Thyroid gland (tissue), 4 donors: ENCODE results near the gene DNPH1. TPM values are rescaled to one million over a fixed set of nuclear protein-coding genes. Genes with fewer than 3 reads are reported as not detected.

Experiments
- DNase-seq, 2 donors: peaks; one replicate each; pipeline ENCODE4 v3.0.0-alpha.2; 2019
- H3K27ac ChIP-seq, 3 donors: fragments of 200-600 bp; sonication (generic); 1 replicate in 2 of 3; 2 replicates in 1 of 3; pipeline ENCODE4 v1.5.1; 2016 to 2019; ENCODE audit warnings: mild to moderate bottlenecking in 1 of 3, moderate library complexity in 1 of 3
- H3K27me3 ChIP-seq: fragments of 200-600 bp; sonication (generic); one replicate; pipeline ENCODE4 v1.5.1; 2019
- H3K36me3 ChIP-seq, 2 donors: fragments of 200-600 bp; sonication (generic); one replicate each; pipeline ENCODE4 v1.5.1; 2016 to 2019
- H3K4me1 ChIP-seq, 2 donors: fragments of 200-600 bp; sonication (generic); one replicate each; pipeline ENCODE4 v1.5.1; 2017 to 2019
- H3K4me3 ChIP-seq, 3 donors: fragments of 200-600 bp; sonication (generic); replicated peaks in 1 of 3; 1 replicate in 2 of 3; 2 replicates in 1 of 3; pipeline ENCODE4 v1.5.1; 2016; ENCODE audit warnings: mild to moderate bottlenecking in 1 of 3
- H3K9me3 ChIP-seq: fragments of 200-600 bp; sonication (generic); one replicate; pipeline ENCODE4 v1.5.1; 2017
- CTCF ChIP-seq, 6 experiments: fragments of 200-600 bp in 3 of 6; fragments of 450-650 bp in 3 of 6; sonication (generic) in 3 of 6; IDR thresholded peaks; one replicate each; pipeline ENCODE4 v1.5.1; 2016 to 2019; ENCODE audit warnings: antibody characterized with exemption in 6 of 6, mild to moderate bottlenecking in 2 of 6, inconsistent platforms in 1 of 6, moderate library complexity in 1 of 6
- POLR2A ChIP-seq, 2 donors: fragments of 450-650 bp; IDR thresholded peaks; one replicate each; pipeline ENCODE4 v1.6.1; 2017; ENCODE audit warnings: antibody characterized with exemption in 2 of 2, mild to moderate bottlenecking in 2 of 2, moderate library complexity in 1 of 2
- WGBS, 2 donors: methylation state at CpG; one replicate each; pipeline ENCODE4 v1.1.5; 2017; 5-methylcytosine and 5-hydroxymethylcytosine counted together
- intact Hi-C: fragments of 100-400 bp; cut with DNase I; formaldehyde crosslinking; loops from one replicate; pipeline ENCODE4 v1.15.1; 2023
- total RNA-seq, 4 donors: library from RNA; depleted of rRNA; stranded (reverse); fragments of >200 nt; gene quantifications; one replicate each; pipeline ENCODE4 v1.2.3, GENCODE V29; 2016

DNPH1 gene, protein sequence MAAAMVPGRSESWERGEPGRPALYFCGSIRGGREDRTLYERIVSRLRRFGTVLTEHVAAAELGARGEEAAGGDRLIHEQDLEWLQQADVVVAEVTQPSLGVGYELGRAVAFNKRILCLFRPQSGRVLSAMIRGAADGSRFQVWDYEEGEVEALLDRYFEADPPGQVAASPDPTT
- 100 to 1,000 TPM in 1 of 4 donors, 10 to 100 TPM in 3; 33.1 to 122 (median 84.1) TPM for total RNA-seq

DNA sequence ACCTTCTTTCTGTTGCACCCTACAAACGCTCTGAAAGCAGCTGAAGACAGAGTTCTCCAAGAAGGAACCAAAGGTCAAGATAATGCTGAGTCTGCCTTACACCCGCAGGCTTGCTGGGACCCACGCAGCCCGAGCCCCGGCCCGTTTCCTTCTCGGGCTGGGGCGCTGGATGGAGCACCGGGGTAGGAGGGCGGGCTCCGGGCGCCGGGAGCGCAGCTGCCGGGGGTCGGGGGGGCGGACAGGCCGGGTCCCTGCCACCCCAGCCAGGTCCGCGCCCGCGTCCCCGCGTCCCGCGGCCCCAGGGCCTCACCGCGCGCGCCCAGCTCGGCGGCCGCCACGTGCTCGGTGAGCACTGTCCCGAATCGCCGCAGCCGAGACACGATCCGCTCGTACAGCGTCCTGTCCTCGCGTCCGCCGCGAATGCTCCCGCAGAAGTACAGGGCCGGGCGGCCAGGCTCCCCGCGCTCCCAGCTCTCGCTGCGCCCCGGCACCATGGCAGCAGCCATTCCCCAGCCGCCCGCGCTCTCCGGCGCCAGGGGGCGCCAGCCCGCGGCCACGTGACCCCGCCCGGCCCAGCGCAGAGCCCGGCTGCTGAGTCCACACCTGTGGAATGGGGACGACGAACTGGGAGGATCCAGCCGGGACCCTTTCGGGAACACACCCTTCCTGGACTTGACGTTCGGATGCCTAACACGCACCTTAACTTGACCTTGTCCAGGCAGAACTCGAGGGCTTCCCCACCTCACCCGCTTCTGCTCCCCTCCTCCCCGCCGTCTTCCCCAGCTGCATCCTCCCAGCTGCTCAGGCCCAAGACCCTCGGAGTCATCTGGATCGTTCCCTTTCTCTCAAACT lies at the start of gene DNPH1:
Gene DNPH1 (minus strand): TSS at position 531 of the 852 bp plus-strand sequence. CDS start 25 bp downstream, at position 506.
- intact Hi-C loops: no loop called here
- 9 to 14% methylated on average over 15 to 24 of the region's 82 CpGs for WGBS, 2 donors
- Histone ChIP-seq H3K27me3 (no peaks in the 10 kb centered on the region), H3K36me3 (no peaks in the 10 kb centered on the region), H3K4me1 (peaks cover 0 to 5% of the 10 kb centered on the region in 2 donors), H3K9me3 (no peaks in the 10 kb centered on the region), H3K4me3 (peak within 1 kb of the TSS in 2 of 3 donors; percentile 33 to 46), H3K27ac (no peak within 1 kb of the TSS)
- TF ChIP-seq POLR2A (IDR thresholded peaks at IDR 0.05) (peak in 1 of 2 donors; percentile 57), CTCF (IDR thresholded peaks at IDR 0.05) (peak; percentile 28 to 95 (median 86))
- DNase-seq: peak; percentile 73 to 79

DNA sequence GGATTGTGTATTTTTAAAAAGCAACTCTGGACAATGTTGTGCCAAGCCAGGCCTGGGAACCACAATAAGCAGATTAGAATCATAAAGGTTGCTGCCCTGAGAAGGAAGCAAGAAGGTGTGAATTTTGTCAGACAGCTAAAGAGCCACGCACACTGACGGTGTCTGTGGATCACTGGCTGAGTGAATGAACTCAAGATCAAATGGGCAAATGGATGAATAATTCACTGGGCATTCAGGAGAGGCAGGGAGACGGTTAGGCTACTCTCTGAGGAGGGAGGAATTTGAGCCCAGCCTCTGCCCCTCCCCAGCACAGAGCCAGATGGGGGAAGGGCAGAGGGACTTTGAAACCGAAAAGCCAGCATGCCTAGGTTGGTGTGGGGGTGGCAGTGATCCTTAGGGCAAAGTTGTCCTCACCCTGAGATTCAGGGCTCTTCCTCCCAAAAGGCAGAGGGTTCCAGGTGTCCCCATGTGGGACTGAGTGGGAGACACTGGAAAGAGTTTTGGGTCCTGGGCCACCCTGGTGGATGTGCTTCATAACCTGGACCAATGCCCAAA lies 49.3 kb upstream of the DNPH1 start:
- TF ChIP-seq POLR2A (IDR thresholded peaks at IDR 0.05) (no peak), CTCF (IDR thresholded peaks at IDR 0.05) (no peak)
- DNase-seq: no peak
- Histone ChIP-seq H3K4me3 (no peak overlapping the region), H3K4me1 (peaks cover 10 to 18% of the 10 kb centered on the region in 2 donors), H3K36me3 (no peaks in the 10 kb centered on the region), H3K9me3 (no peaks in the 10 kb centered on the region), H3K27ac (no peak overlapping the region), H3K27me3 (no peaks in the 10 kb centered on the region)
- intact Hi-C loops: no loop called here
- 77 to 82% methylated on average over 4 of the region's 4 CpGs for WGBS, 2 donors

DNA sequence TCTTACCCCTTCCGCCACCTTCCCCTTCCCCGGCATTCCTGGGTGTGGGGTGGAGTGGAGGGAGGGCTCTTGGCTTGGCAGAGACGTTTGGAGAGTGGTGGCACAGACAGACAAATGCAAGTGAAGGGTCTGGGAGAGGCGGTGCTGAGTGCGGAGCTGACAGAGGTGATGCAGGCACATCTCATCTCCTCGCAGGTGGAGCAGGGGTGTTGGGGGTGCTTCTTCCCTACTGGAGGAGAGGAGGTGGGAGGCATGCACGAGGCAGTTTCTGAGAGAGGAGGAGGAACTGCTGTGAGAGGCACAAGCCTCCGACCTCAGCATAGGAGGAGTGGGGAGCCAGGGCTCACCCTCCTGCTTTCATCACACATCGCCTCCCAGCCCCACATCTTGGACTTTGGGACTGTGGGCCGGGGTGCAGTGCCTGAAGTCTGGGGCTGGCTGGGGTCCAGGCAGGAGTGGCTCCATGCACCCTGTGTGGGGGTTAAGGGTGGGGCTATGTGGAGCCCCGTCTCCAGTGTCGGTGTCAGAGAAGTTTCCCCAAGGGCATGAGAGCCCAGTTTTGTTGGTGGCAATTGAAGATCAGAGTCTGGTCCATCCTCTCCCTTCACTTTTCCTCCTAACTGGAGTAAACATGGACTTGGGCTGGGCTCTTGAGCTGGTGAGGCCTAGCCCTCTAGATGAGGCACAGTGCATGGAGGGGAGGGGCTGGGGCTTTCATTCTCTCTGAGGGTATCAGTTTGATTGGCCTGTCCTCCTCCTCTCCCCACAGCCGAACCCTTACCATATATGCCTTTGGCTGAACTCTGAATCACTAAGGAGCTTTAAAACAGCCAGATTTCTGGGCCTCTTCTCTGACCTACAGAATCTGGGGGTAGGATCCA lies 48.6 kb upstream of the DNPH1 start:
- DNase-seq: no peak
- peaks cover 10 to 18% of the 10 kb centered on the region in 2 donors for H3K4me1 ChIP-seq
- no peaks in the 10 kb centered on the region for H3K9me3 ChIP-seq
- 71 to 83% methylated on average over 13 of the region's 13 CpGs for WGBS, 2 donors
- no peaks in the 10 kb centered on the region for H3K27me3 ChIP-seq
- TF ChIP-seq POLR2A (IDR thresholded peaks at IDR 0.05): no peak
- TF ChIP-seq CTCF (IDR thresholded peaks at IDR 0.05): no peak
- H3K36me3 ChIP-seq: no peaks in the 10 kb centered on the region
- no peak overlapping the region for H3K27ac ChIP-seq
- intact Hi-C loops: no loop called here
- no peak overlapping the region for H3K4me3 ChIP-seq

GRCh38 chr6:43277306-43277642 lies 48.0 kb upstream of the DNPH1 start:
- intact Hi-C loops: no loop called here
- Histone ChIP-seq H3K4me1 (peaks cover 10 to 18% of the 10 kb centered on the region in 2 donors), H3K4me3 (no peak overlapping the region), H3K27me3 (no peaks in the 10 kb centered on the region), H3K36me3 (no peaks in the 10 kb centered on the region), H3K27ac (no peak overlapping the region), H3K9me3 (no peaks in the 10 kb centered on the region)
- DNase-seq: no peak
- TF ChIP-seq POLR2A (IDR thresholded peaks at IDR 0.05) (no peak), CTCF (IDR thresholded peaks at IDR 0.05) (no peak)
- 80 to 84% methylated on average over 6 of the region's 6 CpGs for WGBS, 2 donors
